Erythroblast (primary cell): ENCODE results near the gene EXD2.

Experiments used
- GATA1 ChIP-seq: IDR thresholded peaks from 2 replicates; pipeline ENCODE4 v1.6.1; 2011; ENCODE audit warnings: low read depth, mild to moderate bottlenecking, control low read depth, low read length, moderate library complexity
- POLR2A ChIP-seq: IDR thresholded peaks from 2 replicates; pipeline ENCODE4 v1.6.1; 2011; ENCODE audit warnings: mild to moderate bottlenecking, low read length

- TF ChIP-seq POLR2A (no peak), GATA1 (no peak)
Observed at GRCh38 chr14:69141550-69141949, 49.7 kb upstream of the EXD2 start.
